Right lobe of liver (tissue), 4 donors: ENCODE measurements around the gene LDLRAD3.

Experiments
- POLR2A ChIP-seq: fragments of 450-650 bp; IDR thresholded peaks from one replicate; pipeline ENCODE4 v1.6.1; 2017; ENCODE audit warnings: antibody characterized with exemption, mild to moderate bottlenecking
- TF ChIP-seq, protein P1 (sequence below), 4 donors: fragments of 200-600 bp in 3 of 4; fragments of 450-650 bp in 1 of 4; IDR thresholded peaks; one replicate each; pipeline versions ENCODE4 v1.5.1 to v1.8.0; 2016 to 2022; ENCODE audit warnings: antibody characterized with exemption in 4 of 4, mild to moderate bottlenecking in 2 of 4
- donor health status: DM: no; HTN: no; CAD: no.
- donor health status: DM: no; HTN: no; CAD: no.
- donor health status: DM: no; HTN: yes; CAD: no.

DNA sequence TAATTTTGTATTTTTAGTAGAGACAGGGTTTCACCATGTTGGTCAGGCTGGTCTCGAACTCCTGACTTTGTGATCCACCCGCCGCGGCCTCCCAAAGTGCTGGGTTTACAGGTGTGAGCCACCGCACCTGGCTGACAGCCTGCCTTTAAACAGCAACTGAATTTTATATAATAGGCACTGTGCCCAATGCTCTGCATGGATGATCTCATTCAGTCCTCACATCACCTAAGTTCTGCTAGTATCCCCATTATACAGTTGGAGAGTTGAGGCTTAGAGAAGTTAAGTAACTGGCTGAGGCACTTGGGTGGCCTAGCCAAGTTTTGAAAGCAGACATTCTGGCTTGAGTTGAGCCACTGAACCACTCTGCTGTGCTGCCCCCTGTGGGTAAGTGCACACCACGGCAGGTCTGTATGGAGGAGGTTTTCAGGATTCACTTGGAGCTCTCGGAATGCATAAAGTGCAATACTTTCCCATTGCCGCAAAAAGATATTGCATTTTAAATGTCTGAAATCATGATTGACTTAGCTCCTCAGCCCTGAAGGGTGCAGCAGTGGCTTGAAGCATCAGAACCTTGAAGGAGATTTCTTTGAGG lies 112.4 kb downstream of the LDLRAD3 start:
- TF ChIP-seq, protein P1, sequence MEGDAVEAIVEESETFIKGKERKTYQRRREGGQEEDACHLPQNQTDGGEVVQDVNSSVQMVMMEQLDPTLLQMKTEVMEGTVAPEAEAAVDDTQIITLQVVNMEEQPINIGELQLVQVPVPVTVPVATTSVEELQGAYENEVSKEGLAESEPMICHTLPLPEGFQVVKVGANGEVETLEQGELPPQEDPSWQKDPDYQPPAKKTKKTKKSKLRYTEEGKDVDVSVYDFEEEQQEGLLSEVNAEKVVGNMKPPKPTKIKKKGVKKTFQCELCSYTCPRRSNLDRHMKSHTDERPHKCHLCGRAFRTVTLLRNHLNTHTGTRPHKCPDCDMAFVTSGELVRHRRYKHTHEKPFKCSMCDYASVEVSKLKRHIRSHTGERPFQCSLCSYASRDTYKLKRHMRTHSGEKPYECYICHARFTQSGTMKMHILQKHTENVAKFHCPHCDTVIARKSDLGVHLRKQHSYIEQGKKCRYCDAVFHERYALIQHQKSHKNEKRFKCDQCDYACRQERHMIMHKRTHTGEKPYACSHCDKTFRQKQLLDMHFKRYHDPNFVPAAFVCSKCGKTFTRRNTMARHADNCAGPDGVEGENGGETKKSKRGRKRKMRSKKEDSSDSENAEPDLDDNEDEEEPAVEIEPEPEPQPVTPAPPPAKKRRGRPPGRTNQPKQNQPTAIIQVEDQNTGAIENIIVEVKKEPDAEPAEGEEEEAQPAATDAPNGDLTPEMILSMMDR (IDR thresholded peaks at IDR 0.05): peak; percentile 18 to 47 (median 26)
- TF ChIP-seq POLR2A: no peak
